Progenitor cell of endocrine pancreas (in vitro differentiated cells): ENCODE measurements around the gene ANKRD65. TPM values are rescaled to one million over a fixed set of nuclear protein-coding genes. Genes with fewer than 3 reads are reported as not detected.
"Not testable (repeated sequence)": the region's sequence is repeated elsewhere in the genome, so short reads cannot be mapped to it uniquely, and the experiment has no call there.

ENCODE experiments used
- DNase-seq: peaks from one replicate; pipeline ENCODE4 v3.0.0; 2021; ENCODE audit warnings: low spot score; ENCODE audit not compliant: unreplicated experiment
- H3K27ac Mint-ChIP-seq: 2 replicates; pipeline ENCODE4 v1.8.0; 2021; ENCODE audit warnings: mild to moderate bottlenecking, moderate library complexity, mixed read lengths
- H3K27me3 Mint-ChIP-seq: 2 replicates; pipeline ENCODE4 v1.8.0; 2021; ENCODE audit warnings: mixed read lengths
- H3K36me3 Mint-ChIP-seq: 2 replicates; pipeline ENCODE4 v1.8.0; 2022; ENCODE audit warnings: mixed read lengths; ENCODE audit not compliant: insufficient read depth
- H3K4me1 Mint-ChIP-seq: 2 replicates; pipeline ENCODE4 v1.8.0; 2021; ENCODE audit warnings: low read depth, mixed read lengths
- H3K4me3 Mint-ChIP-seq: 2 replicates; pipeline ENCODE4 v1.8.0; 2021; ENCODE audit warnings: low read depth, mild to moderate bottlenecking, moderate library complexity, mixed read lengths
- H3K9me3 Mint-ChIP-seq: 2 replicates; pipeline ENCODE4 v1.8.0; 2021; ENCODE audit warnings: low read depth, mixed read lengths
- CTCF ChIP-seq: fragments of 200-600 bp; sonication (generic); IDR thresholded peaks from one replicate; pipeline ENCODE4 v1.5.0; 2021; ENCODE audit warnings: antibody characterized with exemption, mild to moderate bottlenecking; ENCODE audit not compliant: unreplicated experiment
- total RNA-seq: library from RNA; stranded (reverse); gene quantifications from 2 replicates; pipeline ENCODE4 v1.2.1, GENCODE V29; 2021

The ANKRD65 gene
- total RNA-seq, 1 donor from 2014 or later = 15.1 TPM

GRCh38 chr1:1460540-1461130 is 39.6 kb upstream of the ANKRD65 start:
- DNase-seq = no peak
- Mint-ChIP-seq H3K4me3 (no peak overlapping the region), H3K36me3 (no peaks in the 10 kb centered on the region), H3K27me3 (no peaks in the 10 kb centered on the region), H3K27ac (no peak overlapping the region), H3K4me1 (no peaks in the 10 kb centered on the region), H3K9me3 (no peaks in the 10 kb centered on the region)
- TF ChIP-seq CTCF = no peak

GRCh38 chr1:1459711-1460110 is 38.6 kb upstream of the ANKRD65 start:
- H3K27ac Mint-ChIP-seq, H3K4me3 Mint-ChIP-seq, DNase-seq, H3K36me3 Mint-ChIP-seq, H3K9me3 Mint-ChIP-seq, H3K4me1 Mint-ChIP-seq, H3K27me3 Mint-ChIP-seq: not testable (repeated sequence)

GRCh38 chr1:1459156-1459555 is 38.1 kb upstream of the ANKRD65 start:
- not testable (repeated sequence) for H3K36me3 Mint-ChIP-seq, H3K27ac Mint-ChIP-seq, H3K4me3 Mint-ChIP-seq, H3K27me3 Mint-ChIP-seq, H3K9me3 Mint-ChIP-seq, H3K4me1 Mint-ChIP-seq, DNase-seq

GRCh38 chr1:1456683-1457255 is 35.7 kb upstream of the ANKRD65 start:
- H3K4me1 Mint-ChIP-seq, H3K27me3 Mint-ChIP-seq, H3K9me3 Mint-ChIP-seq, H3K4me3 Mint-ChIP-seq, DNase-seq, H3K36me3 Mint-ChIP-seq, H3K27ac Mint-ChIP-seq: not testable (repeated sequence)

- H3K36me3 Mint-ChIP-seq, H3K4me3 Mint-ChIP-seq, H3K27me3 Mint-ChIP-seq, H3K27ac Mint-ChIP-seq, H3K9me3 Mint-ChIP-seq, DNase-seq, H3K4me1 Mint-ChIP-seq: not testable (repeated sequence)
Observed at GRCh38 chr1:1455934-1456333, 34.9 kb upstream of the ANKRD65 start.

- no peaks in the 10 kb centered on the region for H3K4me1 Mint-ChIP-seq
- H3K9me3 Mint-ChIP-seq = no peaks in the 10 kb centered on the region
- no peaks in the 10 kb centered on the region for H3K27me3 Mint-ChIP-seq
- TF ChIP-seq CTCF = no peak
- no peaks in the 10 kb centered on the region for H3K36me3 Mint-ChIP-seq
- H3K27ac Mint-ChIP-seq = no peak overlapping the region
- no peak for DNase-seq
- no peak overlapping the region for H3K4me3 Mint-ChIP-seq
Observed at GRCh38 chr1:1455366-1455884, 34.3 kb upstream of the ANKRD65 start.

- not testable (repeated sequence) for H3K4me3 Mint-ChIP-seq, H3K36me3 Mint-ChIP-seq, H3K27ac Mint-ChIP-seq, H3K9me3 Mint-ChIP-seq, DNase-seq, H3K4me1 Mint-ChIP-seq, H3K27me3 Mint-ChIP-seq
Observed at GRCh38 chr1:1454286-1455056, 33.4 kb upstream of the ANKRD65 start.
